ENCODE results near the gene MAP3K14. TPM values are rescaled to one million over a fixed set of nuclear protein-coding genes. Genes with fewer than 3 reads are reported as not detected.
"Not testable (repeated sequence)": the region's sequence is repeated elsewhere in the genome, so short reads cannot be mapped to it uniquely, and the experiment has no call there.

The MAP3K14 gene
- total RNA-seq, 1 experiment from 2014 or later = 16.8 TPM

GRCh38 chr17:45255358-45255757, 61.5 kb downstream of the MAP3K14 start:
- ATAC-seq = no peak
- Histone ChIP-seq H3F3A (ENCODE audit: low read length, unreplicated experiment) (no peaks in the 10 kb centered on the region), H3K79me2 (ENCODE audit: low read length) (no peaks in the 10 kb centered on the region), H3K27me3 (ENCODE audit: low read length) (no peaks in the 10 kb centered on the region), H3K4me2 (ENCODE audit: low read length) (no peak overlapping the region), H3K9me2 (replicated peaks; ENCODE audit: low read length) (no peaks in the 10 kb centered on the region), H4K20me1 (ENCODE audit: low read length) (no peaks in the 10 kb centered on the region), H3K9me3 (ENCODE audit: low read length) (no peaks in the 10 kb centered on the region), H3K36me3 (ENCODE audit: low read depth, low read length) (0 out of 2 replicates have a peak, but pooled peaks cover 3% of the 10 kb centered on the region), H2AFZ (ENCODE audit: low read length) (no peak overlapping the region), H3K4me3 (ENCODE audit: low read length) (no peak overlapping the region), H3K4me1 (ENCODE audit: insufficient read depth, low read length) (peaks cover 23% of the 10 kb centered on the region), H3K9ac (ENCODE audit: low read length) (no peak overlapping the region), H3K27ac (ENCODE audit: low read length) (no peak overlapping the region)
- ChIA-PET CTCF (no interaction called here), POLR2A (ENCODE audit: unreplicated experiment) (no interaction called here)
- no peak for TF ChIP-seq EZH2 (IDR thresholded peaks at IDR 0.05; ENCODE audit: low read length, unreplicated experiment)
- no peak for TF ChIP-seq EZH2phosphoT487 (IDR thresholded peaks at IDR 0.05; ENCODE audit: borderline replicate concordance, low read length)
- TF ChIP-seq CTCF (conservative IDR thresholded peaks at IDR 0.05; ENCODE audit: low read depth, low read length) = no peak
- no peak for DNase-seq
- intact Hi-C loops (cut with micrococcal nuclease) = no loop called here
- no TSS peak for BruUV-seq (replicated peaks)

- no peaks in the 10 kb centered on the region for H3K9me3 ChIP-seq (ENCODE audit: low read length)
- CTCF ChIA-PET = interaction anchor here (0.6 kb wide), 1 partner anchor 9 kb away, joined by 3 read pairs; no protein-coding TSS in a partner anchor
- peaks cover 4% of the 10 kb centered on the region for H3K79me2 ChIP-seq (ENCODE audit: low read length)
- BruUV-seq (replicated peaks) = no TSS peak
- no peak for ATAC-seq
- no peaks in the 10 kb centered on the region for H4K20me1 ChIP-seq (ENCODE audit: low read length)
- H3K27ac ChIP-seq (ENCODE audit: low read length) = no peak overlapping the region
- POLR2A ChIA-PET (ENCODE audit: unreplicated experiment) = interaction anchor here (0.6 kb wide), 2 partner anchors 21 to 26 kb away, joined by 3 read pairs; no protein-coding TSS in a partner anchor
- peaks cover 27% of the 10 kb centered on the region for H3K4me1 ChIP-seq (ENCODE audit: insufficient read depth, low read length)
- H3K4me2 ChIP-seq (ENCODE audit: low read length) = no peak overlapping the region
- 0 out of 2 replicates have a peak, but pooled peaks cover 4% of the 10 kb centered on the region for H3K36me3 ChIP-seq (ENCODE audit: low read depth, low read length)
- H2AFZ ChIP-seq (ENCODE audit: low read length) = no peak overlapping the region
- DNase-seq = no peak
- H3K9ac ChIP-seq (ENCODE audit: low read length) = no peak overlapping the region
- no peak overlapping the region for H3K4me3 ChIP-seq (ENCODE audit: low read length)
- intact Hi-C loops (cut with micrococcal nuclease) = no loop called here
- TF ChIP-seq EZH2phosphoT487 (IDR thresholded peaks at IDR 0.05; ENCODE audit: borderline replicate concordance, low read length) (no peak), EZH2 (IDR thresholded peaks at IDR 0.05; ENCODE audit: low read length, unreplicated experiment) (no peak), CTCF (conservative IDR thresholded peaks at IDR 0.05; ENCODE audit: low read depth, low read length) (no peak)
- H3F3A ChIP-seq (ENCODE audit: low read length, unreplicated experiment) = no peaks in the 10 kb centered on the region
- no peaks in the 10 kb centered on the region for H3K9me2 ChIP-seq (replicated peaks; ENCODE audit: low read length)
- no peaks in the 10 kb centered on the region for H3K27me3 ChIP-seq (ENCODE audit: low read length)
Measured at GRCh38 chr17:45253879-45254278, 62.9 kb downstream of the MAP3K14 start.

- BruUV-seq (replicated peaks); CTCF ChIA-PET: not testable (repeated sequence)
Measured at GRCh38 chr17:45253237-45253636, 63.6 kb downstream of the MAP3K14 start.

More at GRCh38 chr17:45253237-45253636, 63.6 kb downstream of the MAP3K14 start:
- H4K20me1 ChIP-seq (ENCODE audit: low read length); H3K27ac ChIP-seq (ENCODE audit: low read length); H3K9me3 ChIP-seq (ENCODE audit: low read length); H3K27me3 ChIP-seq (ENCODE audit: low read length); H3F3A ChIP-seq (ENCODE audit: low read length, unreplicated experiment); H3K4me2 ChIP-seq (ENCODE audit: low read length); H2AFZ ChIP-seq (ENCODE audit: low read length); POLR2A ChIA-PET (ENCODE audit: unreplicated experiment); intact Hi-C loops (cut with micrococcal nuclease); H3K9me2 ChIP-seq (replicated peaks; ENCODE audit: low read length); H3K4me3 ChIP-seq (ENCODE audit: low read length); ATAC-seq; H3K36me3 ChIP-seq (ENCODE audit: low read depth, low read length); DNase-seq; H3K9ac ChIP-seq (ENCODE audit: low read length): not testable (repeated sequence)
- Histone ChIP-seq H3K79me2 (ENCODE audit: low read length) (peaks cover 10% of the 10 kb centered on the region), H3K4me1 (ENCODE audit: insufficient read depth, low read length) (peaks cover 33% of the 10 kb centered on the region)
